Measurements from ENCODE around the gene CST9. TPM values are rescaled to one million over a fixed set of nuclear protein-coding genes. Genes with fewer than 3 reads are reported as not detected.

Gene CST9
- total and polyA plus RNA-seq, 10 donors = not detected

- Histone ChIP-seq H3K27ac (no peak overlapping the region), H3K4me1 (peaks cover 0 to 4% (median 0%) of the 10 kb centered on the region in 6 donors), H3K36me3 (no peaks in the 10 kb centered on the region), H3K9me3 (no peaks in the 10 kb centered on the region), H3K4me3 (no peak overlapping the region), H3K27me3 (replicated peaks in 1 of 7) (no peaks in the 10 kb centered on the region)
- no peak for DNase-seq
- intact Hi-C loops (cut with DNase I; ENCODE audit: low total_unique reads) = loop anchor here (5.0 kb wide), 1 partner anchor 170 kb away; no protein-coding TSS in a partner anchor
- TF ChIP-seq POLR2A (IDR thresholded peaks at IDR 0.05) (no peak), CTCF (IDR thresholded peaks at IDR 0.05 in 8 of 11, conservative IDR thresholded peaks at IDR 0.05 in 3 of 11) (no peak), POLR2AphosphoS5 (IDR thresholded peaks at IDR 0.05) (no peak)
- 71 to 93% (median 83%) methylated on average over 2 of the region's 2 CpGs for WGBS, 5 donors
Observed at GRCh38 chr20:23612396-23612795, 6.7 kb upstream of the CST9 start.

- Histone ChIP-seq H3K4me1 (peaks cover 0 to 11% (median 0%) of the 10 kb centered on the region in 6 donors), H3K36me3 (no peaks in the 10 kb centered on the region), H3K27me3 (replicated peaks in 1 of 7) (peaks cover 0 to 12% (median 0%) of the 10 kb centered on the region in 7 donors), H3K27ac (no peak overlapping the region), H3K9me3 (no peaks in the 10 kb centered on the region), H3K4me3 (no peak overlapping the region)
- TF ChIP-seq POLR2A (IDR thresholded peaks at IDR 0.05) (no peak), CTCF (IDR thresholded peaks at IDR 0.05 in 8 of 11, conservative IDR thresholded peaks at IDR 0.05 in 3 of 11) (no peak), POLR2AphosphoS5 (IDR thresholded peaks at IDR 0.05) (no peak)
- DNase-seq = no peak
- WGBS, 5 donors = 88 to 93% (median 90%) methylated on average over 5 of the region's 5 CpGs
- intact Hi-C loops (cut with DNase I; ENCODE audit: low total_unique reads) = loop anchor here (5.0 kb wide), 1 partner anchor 167 kb away; no protein-coding TSS in a partner anchor
Observed at GRCh38 chr20:23609486-23610109, 3.9 kb upstream of the CST9 start.

GRCh38 chr20:23608251-23608846 is 2.6 kb upstream of the CST9 start:
- intact Hi-C loops (cut with DNase I; ENCODE audit: low total_unique reads) = no loop called here
- no peak for DNase-seq

More at GRCh38 chr20:23608251-23608846, 2.6 kb upstream of the CST9 start:
- Histone ChIP-seq H3K27ac (no peak overlapping the region), H3K9me3 (no peaks in the 10 kb centered on the region), H3K4me3 (no peak overlapping the region), H3K27me3 (replicated peaks in 1 of 7) (peaks cover 0 to 15% (median 0%) of the 10 kb centered on the region in 7 donors), H3K36me3 (no peaks in the 10 kb centered on the region), H3K4me1 (peaks cover 0 to 10% (median 0%) of the 10 kb centered on the region in 6 donors)
- TF ChIP-seq POLR2A (IDR thresholded peaks at IDR 0.05) = no peak
- TF ChIP-seq CTCF (IDR thresholded peaks at IDR 0.05 in 8 of 11, conservative IDR thresholded peaks at IDR 0.05 in 3 of 11) = no peak
- no peak for TF ChIP-seq POLR2AphosphoS5 (IDR thresholded peaks at IDR 0.05)
- WGBS, 5 donors = 80 to 86% (median 85%) methylated on average over 16 to 18 of the region's 18 CpGs
